MG63 (cell line): Measurements from ENCODE around the gene C1RL. TPM values are rescaled to one million over a fixed set of nuclear protein-coding genes. Genes with fewer than 3 reads are reported as not detected.

Experiments used
- DNase-seq: peaks from one replicate; pipeline ENCODE4 v3.0.0-alpha.2; 2020
- H3K27me3 ChIP-seq: fragments of 250-450 bp; sonication (Bioruptor Pico); 2 replicates; pipeline ENCODE4 v1.5.1; 2020; ENCODE audit warnings: mild to moderate bottlenecking, moderate library complexity
- H3K36me3 ChIP-seq: fragments of 250-450 bp; sonication (Bioruptor Pico); 2 replicates; pipeline ENCODE4 v1.5.1; 2020; ENCODE audit warnings: mild to moderate bottlenecking, moderate library complexity
- H3K4me3 ChIP-seq: fragments of 250-450 bp; sonication (Bioruptor Pico); 2 replicates; pipeline ENCODE4 v1.5.1; 2020; ENCODE audit warnings: mild to moderate bottlenecking, moderate library complexity
- H3K9me3 ChIP-seq: fragments of 250-450 bp; sonication (Bioruptor Pico); 2 replicates; pipeline ENCODE4 v1.5.1; 2020; ENCODE audit warnings: mild to moderate bottlenecking, moderate library complexity
- total RNA-seq: library from RNA; depleted of rRNA; stranded (reverse); fragments of >200 nt; shearing (Covaris generic); gene quantifications from 2 replicates; pipeline ENCODE4 v1.2.3, GENCODE V29; 2014; ENCODE audit warnings: low replicate concordance

Gene C1RL
- total RNA-seq, 1 experiment from 2014 or later: 3.7 TPM

GRCh38 chr12:7125632-7126227 lies 16.7 kb upstream of the C1RL start:
- Histone ChIP-seq H3K27me3 (peaks cover 10% of the 10 kb centered on the region), H3K36me3 (no peaks in the 10 kb centered on the region), H3K4me3 (no peak overlapping the region), H3K9me3 (no peaks in the 10 kb centered on the region)
- DNase-seq: no peak

- no peak for DNase-seq
- Histone ChIP-seq H3K9me3 (no peaks in the 10 kb centered on the region), H3K4me3 (no peak overlapping the region), H3K27me3 (no peaks in the 10 kb centered on the region), H3K36me3 (no peaks in the 10 kb centered on the region)
Measured at GRCh38 chr12:7123806-7124522, 14.9 kb upstream of the C1RL start.

DNA sequence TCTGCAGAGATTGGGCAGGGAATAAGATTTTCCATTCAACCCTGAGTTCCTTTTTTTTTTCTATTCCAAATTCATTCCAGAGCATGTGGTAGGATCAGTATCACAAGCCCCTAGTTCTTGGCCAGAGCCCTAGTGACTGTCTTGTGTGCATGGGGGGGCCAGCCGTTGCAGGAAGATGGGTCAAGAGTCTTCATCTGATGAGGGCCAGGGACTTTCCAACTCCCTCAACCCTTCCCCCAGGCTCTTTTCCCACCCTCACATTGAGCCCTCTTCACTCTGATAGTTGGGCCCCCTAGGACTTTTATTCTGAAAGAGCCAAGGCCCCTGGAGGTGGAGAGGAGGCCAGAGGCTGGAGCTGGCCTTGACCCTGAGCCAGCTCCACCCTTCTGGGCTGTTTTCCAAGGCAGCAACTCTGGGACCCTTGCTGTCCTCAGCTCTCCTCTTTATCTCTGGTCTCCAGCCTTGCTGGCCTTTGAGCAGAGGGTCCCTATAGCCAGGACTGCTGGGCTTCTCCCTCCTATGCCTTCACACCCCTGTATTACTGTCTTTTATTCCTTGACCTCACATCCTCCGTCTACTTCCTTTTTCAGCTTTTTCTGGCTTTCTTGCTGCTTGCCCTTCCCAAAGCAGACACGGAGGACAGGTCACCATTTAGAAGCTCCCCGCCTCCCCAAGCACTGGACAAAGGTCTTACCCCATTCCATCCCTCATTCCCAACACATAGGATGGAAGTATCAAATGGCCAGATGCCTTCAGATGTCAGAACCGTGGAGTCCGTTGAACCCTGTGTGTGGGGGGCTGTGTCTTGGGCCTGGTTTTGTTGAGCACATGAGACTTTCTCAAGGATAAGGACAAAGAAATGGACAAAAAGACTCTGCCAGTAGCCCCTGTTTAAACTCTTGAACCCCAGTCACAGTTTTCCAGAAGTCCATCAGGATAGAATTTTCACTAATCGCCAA lies 14.1 kb upstream of the C1RL start:
- Histone ChIP-seq H3K4me3 (no peak overlapping the region), H3K9me3 (no peaks in the 10 kb centered on the region), H3K27me3 (0 out of 2 replicates have a peak, but pooled peaks cover 1% of the 10 kb centered on the region), H3K36me3 (no peaks in the 10 kb centered on the region)
- DNase-seq: no peak

- 0 out of 2 replicates have a peak, but pooled peaks cover 3% of the 10 kb centered on the region for H3K27me3 ChIP-seq
- H3K9me3 ChIP-seq: no peaks in the 10 kb centered on the region
- DNase-seq: no peak
- no peaks in the 10 kb centered on the region for H3K36me3 ChIP-seq
- no peak overlapping the region for H3K4me3 ChIP-seq
Measured at GRCh38 chr12:7121324-7121723, 12.3 kb upstream of the C1RL start.

DNA sequence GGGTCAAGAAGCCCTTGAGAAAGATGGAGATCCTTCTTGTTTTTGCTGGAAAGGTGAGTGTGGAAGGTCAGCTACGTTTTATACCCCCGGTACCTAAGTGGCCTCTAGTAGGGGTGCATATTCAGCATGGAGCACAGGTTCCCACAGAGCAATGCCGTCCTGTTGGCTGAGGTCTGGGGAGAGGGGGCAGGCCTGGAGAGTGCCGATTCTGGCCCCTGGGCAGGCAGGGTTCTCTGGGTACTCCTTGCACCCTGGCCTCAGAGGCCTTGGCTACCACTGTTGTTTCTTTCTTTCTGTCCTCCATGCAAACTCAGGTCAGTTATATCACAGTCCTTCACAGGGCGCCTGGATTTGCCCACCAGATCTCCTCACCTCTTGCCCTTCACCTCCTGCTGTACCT lies 11.2 kb upstream of the C1RL start:
- 0 out of 2 replicates have a peak, but pooled peaks cover 3% of the 10 kb centered on the region for H3K27me3 ChIP-seq
- no peak for DNase-seq
- no peaks in the 10 kb centered on the region for H3K9me3 ChIP-seq
- no peaks in the 10 kb centered on the region for H3K36me3 ChIP-seq
- H3K4me3 ChIP-seq: no peak overlapping the region

- H3K9me3 ChIP-seq: no peaks in the 10 kb centered on the region
- H3K36me3 ChIP-seq: no peaks in the 10 kb centered on the region
- H3K27me3 ChIP-seq: 0 out of 2 replicates have a peak, but pooled peaks cover 3% of the 10 kb centered on the region
- no peak for DNase-seq
- H3K4me3 ChIP-seq: no peak overlapping the region
Measured at GRCh38 chr12:7118881-7119280, 9.9 kb upstream of the C1RL start.

- H3K27me3 ChIP-seq: 0 out of 2 replicates have a peak, but pooled peaks cover 3% of the 10 kb centered on the region
- H3K9me3 ChIP-seq: no peaks in the 10 kb centered on the region
- no peak overlapping the region for H3K4me3 ChIP-seq
- no peak for DNase-seq
- H3K36me3 ChIP-seq: no peaks in the 10 kb centered on the region
Measured at GRCh38 chr12:7117670-7118069, 8.7 kb upstream of the C1RL start.

DNA sequence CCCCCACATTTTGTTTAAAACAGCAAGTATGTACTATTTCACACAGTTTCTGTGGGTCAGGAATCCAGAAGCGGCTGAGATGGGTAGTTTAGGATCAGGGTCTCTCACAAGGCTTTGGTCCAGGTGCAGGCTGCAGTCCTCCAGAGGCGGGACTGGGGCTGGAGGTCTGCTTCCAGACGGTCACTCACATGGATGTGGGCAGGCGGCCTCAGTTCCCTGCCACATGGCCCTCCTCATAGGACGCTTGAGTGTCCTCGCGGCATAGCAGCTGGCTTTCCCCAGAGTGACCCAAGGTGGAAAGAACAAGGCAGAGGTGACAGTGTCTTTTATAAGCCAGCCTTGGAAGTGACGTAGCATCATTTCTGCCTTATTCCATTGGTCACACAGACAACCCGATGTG lies 7.9 kb upstream of the C1RL start:
- H3K4me3 ChIP-seq: no peak overlapping the region

GRCh38 chr12:7116196-7116595 lies 7.2 kb upstream of the C1RL start:
- no peaks in the 10 kb centered on the region for H3K9me3 ChIP-seq
- H3K4me3 ChIP-seq: no peak overlapping the region
- no peak for DNase-seq
- H3K36me3 ChIP-seq: no peaks in the 10 kb centered on the region
- 0 out of 2 replicates have a peak, but pooled peaks cover 3% of the 10 kb centered on the region for H3K27me3 ChIP-seq

More for the DNA sequence above, 7.9 kb upstream of the C1RL start:
- no peaks in the 10 kb centered on the region for H3K36me3 ChIP-seq
- H3K27me3 ChIP-seq: 0 out of 2 replicates have a peak, but pooled peaks cover 3% of the 10 kb centered on the region
- DNase-seq: no peak
- no peaks in the 10 kb centered on the region for H3K9me3 ChIP-seq

- 0 out of 2 replicates have a peak, but pooled peaks cover 3% of the 10 kb centered on the region for H3K27me3 ChIP-seq
- no peak for DNase-seq
- no peak overlapping the region for H3K4me3 ChIP-seq
- no peaks in the 10 kb centered on the region for H3K9me3 ChIP-seq
- H3K36me3 ChIP-seq: no peaks in the 10 kb centered on the region
Measured at GRCh38 chr12:7114851-7115250, 5.8 kb upstream of the C1RL start.

GRCh38 chr12:7114008-7114407 lies 5.0 kb upstream of the C1RL start:
- H3K36me3 ChIP-seq: no peaks in the 10 kb centered on the region
- DNase-seq: no peak
- H3K9me3 ChIP-seq: no peaks in the 10 kb centered on the region
- H3K27me3 ChIP-seq: 0 out of 2 replicates have a peak, but pooled peaks cover 3% of the 10 kb centered on the region
- no peak overlapping the region for H3K4me3 ChIP-seq

DNA sequence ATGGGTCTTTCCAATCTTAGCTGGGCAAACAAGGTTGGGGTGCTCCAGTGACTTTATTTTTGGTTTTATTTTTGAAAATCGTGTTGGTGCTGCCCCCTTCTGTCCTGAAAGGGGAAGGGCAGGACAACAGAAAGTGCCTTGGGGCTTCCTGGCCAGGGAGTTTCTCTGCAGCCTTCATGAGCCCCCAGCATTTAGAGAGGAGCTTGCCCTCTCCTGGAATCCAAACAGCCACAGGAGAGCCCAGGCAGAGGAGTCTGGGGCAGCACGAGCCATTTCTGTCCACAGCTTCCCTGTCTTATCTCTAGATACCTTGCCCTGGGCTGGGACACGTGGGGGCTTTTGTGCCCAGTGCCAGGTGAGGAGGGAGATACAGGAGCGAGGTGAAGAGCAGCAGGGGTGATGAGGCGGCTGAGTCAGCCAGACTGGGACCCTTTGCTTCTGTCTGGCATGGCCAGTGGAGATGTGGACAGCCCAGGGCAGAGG lies 4.4 kb upstream of the C1RL start:
- H3K4me3 ChIP-seq: no peak overlapping the region
- H3K9me3 ChIP-seq: no peaks in the 10 kb centered on the region
- H3K36me3 ChIP-seq: no peaks in the 10 kb centered on the region
- H3K27me3 ChIP-seq: 0 out of 2 replicates have a peak, but pooled peaks cover 3% of the 10 kb centered on the region
- DNase-seq: no peak

- Histone ChIP-seq H3K9me3 (no peaks in the 10 kb centered on the region), H3K27me3 (no peaks in the 10 kb centered on the region), H3K4me3 (no peak overlapping the region), H3K36me3 (no peaks in the 10 kb centered on the region)
- DNase-seq: no peak
Measured at GRCh38 chr12:7112041-7112440, 3.0 kb upstream of the C1RL start.

GRCh38 chr12:7110661-7111060 lies 1.6 kb upstream of the C1RL start:
- Histone ChIP-seq H3K9me3 (peaks cover 6% of the 10 kb centered on the region; the same call in 1 of the 2 replicates), H3K36me3 (no peaks in the 10 kb centered on the region), H3K27me3 (no peaks in the 10 kb centered on the region), H3K4me3 (no peak overlapping the region)
- DNase-seq: no peak

DNA sequence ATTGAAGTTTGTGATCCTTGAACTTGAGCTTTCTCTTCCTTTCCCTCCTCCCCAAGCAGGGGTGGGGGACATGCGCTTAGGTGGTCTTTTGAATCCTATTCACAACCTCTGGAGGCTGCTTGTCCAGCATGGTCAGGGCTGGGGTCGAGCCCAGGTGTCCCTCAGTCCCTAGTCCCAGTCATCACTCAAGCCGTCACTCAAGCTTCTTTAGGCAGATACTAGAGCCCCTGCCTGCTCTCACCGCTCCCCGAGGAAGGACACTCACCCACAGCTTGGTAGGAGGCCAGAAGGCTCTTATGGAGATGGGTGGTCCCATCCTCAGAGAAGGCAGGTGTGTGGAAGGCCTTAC lies 532 bp upstream of the C1RL start:
- no peak for DNase-seq
- Histone ChIP-seq H3K4me3 (no peak overlapping the region), H3K36me3 (no peaks in the 10 kb centered on the region), H3K9me3 (peaks cover 6% of the 10 kb centered on the region; the same call in 1 of the 2 replicates), H3K27me3 (no peaks in the 10 kb centered on the region)

- DNase-seq: no peak
- no peaks in the 10 kb centered on the region for H3K36me3 ChIP-seq
- peaks cover 6% of the 10 kb centered on the region; the same call in 1 of the 2 replicates for H3K9me3 ChIP-seq
- no peaks in the 10 kb centered on the region for H3K27me3 ChIP-seq
- no peak overlapping the region for H3K4me3 ChIP-seq
Measured at GRCh38 chr12:7108003-7108795, 815 bp downstream of the C1RL start.
